SHP77 treated with DMSO at 0.1 percent for 48 hours (cell line): Measurements from ENCODE around the gene GLI3.
A peak's percentile ranks its signal among the peaks of the same experiment; 100 is the strongest.

Source experiments
- DNase-seq: peaks from one replicate; lab custom pipeline; 2025; lab: John Stamatoyannopoulos, UW

GLI3 gene

DNA sequence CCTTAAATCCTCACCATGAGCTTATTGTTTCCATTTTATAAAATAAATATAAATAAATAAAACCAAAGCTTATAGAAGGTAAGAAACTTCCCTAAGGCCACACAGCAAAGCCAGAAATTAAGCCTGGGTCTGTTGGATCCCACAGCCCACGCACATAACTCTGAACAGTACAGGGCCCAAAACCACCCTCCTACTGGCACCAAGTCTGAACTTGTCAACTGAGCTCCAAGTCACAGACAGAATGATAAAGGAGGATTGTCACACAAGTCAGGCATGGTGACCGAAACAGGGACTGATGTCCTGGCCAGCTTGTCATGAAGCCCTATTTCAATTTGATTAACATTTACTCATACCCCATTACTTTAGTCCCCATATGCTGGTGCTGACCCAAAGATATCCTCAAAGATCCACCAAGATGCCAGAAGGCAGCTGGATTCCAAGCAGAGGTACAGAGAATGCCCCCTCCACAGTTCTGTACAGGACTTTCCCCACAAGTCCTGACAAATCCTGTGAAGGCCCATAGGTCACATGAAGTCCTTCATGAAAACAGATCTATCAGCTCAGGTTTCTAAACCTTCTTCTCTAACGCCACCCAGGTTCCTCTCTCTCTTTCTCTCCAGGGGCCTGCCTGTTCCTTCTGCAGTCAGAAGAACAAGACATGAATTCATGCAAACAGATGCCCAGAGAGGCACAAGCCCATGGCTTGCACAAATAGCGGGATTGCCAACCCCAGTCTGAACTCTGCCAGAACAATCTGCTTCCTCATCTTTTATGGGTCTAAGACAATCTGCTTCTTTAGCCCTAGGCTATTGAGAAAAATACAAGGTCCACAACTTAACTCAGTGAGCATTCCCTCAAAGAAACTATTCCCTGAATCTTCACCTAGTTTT is 60.9 kb downstream of the GLI3 start:
- DNase-seq, result no peak

DNA sequence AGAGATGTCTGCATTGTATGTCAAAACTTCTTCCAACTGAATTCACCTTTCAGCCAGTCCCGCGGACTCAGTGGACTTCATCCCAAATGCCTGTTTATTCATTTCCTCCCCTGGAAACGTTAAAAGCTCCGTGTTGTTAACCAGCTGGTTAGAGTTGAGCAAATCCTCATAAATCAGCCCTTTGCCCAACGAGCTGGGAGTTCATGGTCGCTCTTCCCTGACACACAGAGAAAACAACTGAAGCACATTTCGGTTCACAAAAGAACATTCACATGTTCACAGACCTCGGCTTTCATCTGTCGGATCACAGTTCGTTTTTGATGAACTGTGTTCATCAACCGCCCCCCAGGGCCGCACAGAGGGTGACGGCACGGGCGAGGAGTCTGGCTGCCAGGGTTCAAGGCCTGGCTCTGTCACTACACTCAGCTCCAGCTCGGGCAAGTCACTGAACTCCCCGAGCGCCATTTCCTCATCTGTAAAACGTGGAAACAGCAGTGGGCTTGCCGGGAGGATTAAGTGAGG is 62.6 kb downstream of the GLI3 start:
- no peak for DNase-seq

DNA sequence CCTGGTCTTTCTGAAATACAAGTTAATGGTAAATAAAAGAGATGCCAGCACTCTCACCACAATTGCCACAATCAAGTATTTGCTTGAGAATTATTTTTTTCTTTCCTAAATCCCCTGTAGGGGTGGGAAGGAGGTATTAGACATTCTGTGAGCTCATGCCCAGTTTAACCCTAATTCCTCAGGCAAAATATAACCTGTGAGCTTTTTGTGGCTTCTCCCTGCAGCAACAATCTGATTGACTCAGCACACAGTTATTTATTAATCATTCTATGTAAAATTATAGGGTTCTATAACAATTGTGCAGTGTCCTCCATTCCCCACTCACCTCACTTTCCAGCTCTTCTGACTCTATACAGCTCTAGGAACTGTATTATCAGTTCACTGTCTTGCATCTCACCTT is 66.3 kb downstream of the GLI3 start:
- no peak for DNase-seq

DNA sequence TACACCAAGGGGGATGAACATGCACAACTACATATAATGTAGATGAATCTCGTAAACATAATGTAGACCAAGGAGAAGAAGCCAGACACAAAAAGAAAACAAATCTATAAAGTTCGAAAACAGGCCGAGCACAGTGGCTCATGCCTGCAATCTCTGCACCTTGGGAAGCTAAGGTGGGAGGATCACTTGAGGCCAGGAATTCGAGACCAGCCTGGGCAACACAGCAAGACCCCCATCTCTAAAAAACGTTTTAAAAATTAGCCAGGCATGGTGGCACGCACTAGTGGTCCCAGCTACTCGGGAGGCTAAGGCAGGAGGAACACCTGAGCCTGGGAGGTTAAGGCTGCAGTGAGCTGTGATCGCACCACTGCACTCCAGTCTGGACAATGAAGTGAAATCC is 68.5 kb downstream of the GLI3 start:
- DNase-seq, result no peak

DNA sequence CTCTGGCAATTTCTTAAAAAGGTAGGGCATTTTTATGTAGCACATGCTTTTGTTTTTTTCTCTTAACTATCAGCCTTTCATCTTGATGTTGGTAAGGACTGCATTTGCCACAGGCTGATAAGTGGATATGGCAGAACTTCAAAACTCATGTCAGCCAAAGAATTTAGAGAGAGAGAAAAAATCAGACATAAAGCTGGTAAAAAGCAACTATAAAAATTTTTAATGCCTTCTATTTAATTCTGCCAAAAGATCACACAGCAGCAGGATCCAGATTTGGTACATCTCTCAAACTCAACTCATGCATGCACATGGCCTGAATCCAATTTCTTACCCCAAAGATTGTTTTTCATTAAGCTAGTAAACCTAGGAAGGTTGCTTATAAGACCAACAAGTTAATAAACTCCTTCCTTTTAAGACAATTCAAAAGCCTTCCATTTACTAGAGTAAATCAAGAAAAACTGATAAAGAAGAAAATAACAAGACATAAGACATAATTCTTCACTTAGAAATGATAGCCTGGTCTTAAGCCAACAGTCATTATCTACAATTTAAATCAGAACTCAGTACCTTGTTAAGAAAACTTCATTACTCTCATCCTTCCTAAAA is 69.3 kb downstream of the GLI3 start:
- DNase-seq, result no peak

DNA sequence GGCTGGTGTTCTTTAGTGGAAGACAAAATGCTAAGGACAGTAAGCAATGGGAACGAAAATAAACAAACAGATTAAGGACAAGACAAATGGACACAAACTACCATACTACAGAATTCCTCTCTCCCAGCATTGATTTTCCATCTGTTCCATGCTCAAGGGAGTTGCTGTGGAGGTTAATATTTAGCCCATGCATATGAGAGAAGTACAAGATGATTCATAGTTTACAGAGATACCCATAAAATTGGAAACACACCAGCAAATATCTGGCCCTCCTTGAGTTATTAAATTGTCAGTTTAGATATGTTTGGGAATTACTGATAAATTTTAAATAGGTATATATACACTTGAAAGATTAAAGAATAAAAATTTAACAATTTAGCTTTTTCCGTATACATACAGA is 69.8 kb downstream of the GLI3 start:
- DNase-seq, result no peak

DNA sequence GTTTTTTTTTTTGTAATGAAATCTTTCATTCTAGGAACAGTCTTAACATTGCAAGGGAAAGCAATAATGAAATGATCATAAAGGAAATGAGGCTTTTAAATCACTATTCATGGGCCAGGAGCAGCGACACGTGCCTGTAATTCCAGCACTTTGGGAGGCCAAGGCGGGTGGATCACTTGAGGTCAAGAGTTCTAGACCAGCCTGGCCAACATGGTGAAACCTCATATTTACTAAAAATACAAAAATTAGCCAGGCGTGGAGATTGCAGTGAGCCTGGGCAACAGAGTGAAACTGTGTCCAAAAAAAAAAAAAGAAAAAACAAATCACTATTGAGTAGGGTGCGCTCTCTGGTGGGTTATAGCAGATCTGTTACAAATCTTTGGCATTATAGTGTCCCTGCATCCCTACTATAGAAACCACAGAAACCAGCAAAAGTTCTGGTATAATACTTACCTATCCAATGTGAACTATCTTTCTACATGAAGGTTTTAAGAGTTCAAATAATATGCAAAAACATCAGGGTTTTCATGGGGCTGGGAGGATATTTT is 72.1 kb downstream of the GLI3 start:
- no peak for DNase-seq

DNA sequence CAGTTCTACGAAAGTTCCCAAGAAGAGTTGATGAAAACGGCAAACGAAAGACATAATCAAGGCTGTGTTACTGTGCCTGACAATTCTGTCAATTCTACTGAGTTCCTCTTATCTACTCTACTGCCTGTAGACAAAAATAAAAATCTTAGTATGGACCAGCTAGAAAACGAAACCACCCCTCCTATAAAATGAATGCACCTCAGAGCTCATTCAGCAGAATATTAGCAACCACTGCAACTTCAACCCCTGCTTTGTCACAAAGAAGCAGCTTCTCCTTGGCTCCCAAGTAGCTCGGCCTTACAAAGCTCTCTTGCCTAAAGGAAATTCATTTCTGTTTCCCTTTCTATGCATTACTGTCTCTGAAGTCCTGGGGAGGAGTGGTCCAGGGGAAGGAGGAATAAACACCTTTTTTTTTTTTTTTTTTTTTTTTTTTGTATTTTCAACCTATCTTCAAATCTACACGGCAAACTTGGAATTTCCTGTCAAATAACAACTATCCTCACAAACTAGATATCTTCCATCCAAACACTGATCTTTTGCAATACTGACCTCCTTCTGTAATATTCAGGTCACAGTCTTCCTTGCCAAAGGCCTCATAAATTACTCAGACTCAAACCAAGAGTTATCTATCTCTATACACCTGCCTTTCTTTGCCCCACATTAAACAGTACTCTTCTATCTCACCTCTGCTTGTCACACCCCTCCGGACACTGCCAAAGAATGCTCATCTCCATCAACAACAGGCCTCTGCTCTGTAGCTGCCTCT is 74.3 kb downstream of the GLI3 start:
- DNase-seq, result no peak

DNA sequence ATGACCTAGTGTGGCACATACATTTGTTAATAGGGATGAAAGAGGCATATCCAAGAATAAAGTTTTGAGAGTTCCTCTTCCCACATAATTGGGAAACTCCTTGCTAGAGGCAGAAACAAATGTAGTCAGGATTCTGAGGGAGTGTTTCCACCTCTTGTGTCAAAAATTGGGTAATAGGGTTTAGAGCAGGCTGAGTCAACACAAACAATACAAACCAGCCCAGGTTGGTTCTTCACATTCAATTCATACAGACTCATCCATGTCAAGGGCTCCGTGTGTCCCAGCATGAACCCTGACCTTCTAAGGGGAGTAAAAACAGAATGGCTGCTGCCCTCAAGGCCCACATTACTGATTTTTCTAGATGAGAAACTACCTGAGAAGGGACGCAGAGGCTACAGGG is 75.3 kb downstream of the GLI3 start:
- DNase-seq, result no peak

DNA sequence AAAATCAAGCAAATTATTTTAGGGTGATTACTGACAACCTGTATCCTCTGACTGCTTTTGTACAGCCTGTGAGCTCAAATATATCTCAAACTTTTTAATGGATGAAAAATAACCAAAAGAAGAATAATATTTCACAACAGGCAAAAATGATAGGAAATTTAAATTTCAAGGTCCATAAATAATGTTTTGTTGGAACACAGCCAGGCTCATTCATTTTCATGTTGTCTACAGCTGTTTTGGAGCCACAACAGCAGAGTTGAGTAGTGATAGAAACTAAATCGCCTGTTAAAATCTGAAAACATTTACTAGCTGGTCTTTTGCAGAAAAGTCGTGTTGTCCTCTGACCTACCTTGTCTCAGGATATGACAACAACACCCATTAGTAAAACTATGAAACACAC is 75.9 kb downstream of the GLI3 start:
- DNase-seq, result no peak

DNA sequence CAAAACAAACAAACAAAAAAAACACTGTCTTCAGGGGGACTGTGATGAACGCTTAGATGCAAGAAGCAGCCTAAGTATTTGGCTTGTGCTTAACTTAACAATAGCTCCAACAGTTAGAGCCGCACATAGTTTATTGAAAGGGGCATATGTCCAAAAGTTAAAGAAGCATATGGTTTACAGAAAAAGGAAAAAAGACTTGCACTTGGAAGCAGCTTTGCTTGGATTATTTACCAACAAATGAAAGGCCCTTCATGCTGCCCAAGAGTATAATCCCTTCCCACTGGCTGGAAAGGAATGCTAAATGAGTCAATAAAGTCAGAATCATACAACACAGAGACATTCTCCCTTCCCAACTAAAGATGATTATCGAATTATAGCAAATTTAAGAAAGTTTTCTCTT is 77.9 kb downstream of the GLI3 start:
- no peak for DNase-seq

DNA sequence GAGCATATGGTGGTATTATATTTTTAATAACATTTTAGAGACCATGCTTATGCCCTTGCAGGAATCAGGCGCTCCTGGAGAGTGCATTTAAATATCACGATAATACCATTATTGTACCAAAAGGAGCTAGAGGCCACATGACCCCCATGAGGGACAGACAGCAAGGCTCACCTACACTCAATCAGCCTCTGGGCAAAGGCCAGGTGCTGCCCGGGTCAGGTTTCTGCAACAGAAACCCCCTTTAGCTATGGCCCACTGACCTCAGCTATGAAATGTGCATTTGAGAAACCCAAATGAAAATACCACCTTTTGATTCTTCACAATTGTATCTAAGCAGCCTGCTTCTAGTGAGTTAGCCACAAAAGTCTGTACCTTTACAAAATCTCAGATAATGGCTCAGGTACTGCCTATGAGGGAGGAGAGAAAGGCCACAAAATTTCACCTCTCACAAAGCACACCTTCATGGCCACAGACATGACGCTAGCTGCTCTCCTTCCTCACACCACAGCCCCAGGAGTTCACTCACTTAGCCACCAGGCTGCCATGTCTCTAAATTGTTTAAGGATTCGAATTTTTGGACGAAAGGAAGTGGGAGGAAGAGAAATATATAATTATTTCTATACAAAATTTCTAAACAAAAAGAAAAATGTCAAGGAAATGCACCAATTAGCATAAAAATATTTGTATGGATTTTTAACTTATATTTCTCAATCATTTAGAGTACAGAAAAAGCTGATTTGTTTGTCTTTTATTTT is 79.9 kb downstream of the GLI3 start:
- DNase-seq, result no peak

DNA sequence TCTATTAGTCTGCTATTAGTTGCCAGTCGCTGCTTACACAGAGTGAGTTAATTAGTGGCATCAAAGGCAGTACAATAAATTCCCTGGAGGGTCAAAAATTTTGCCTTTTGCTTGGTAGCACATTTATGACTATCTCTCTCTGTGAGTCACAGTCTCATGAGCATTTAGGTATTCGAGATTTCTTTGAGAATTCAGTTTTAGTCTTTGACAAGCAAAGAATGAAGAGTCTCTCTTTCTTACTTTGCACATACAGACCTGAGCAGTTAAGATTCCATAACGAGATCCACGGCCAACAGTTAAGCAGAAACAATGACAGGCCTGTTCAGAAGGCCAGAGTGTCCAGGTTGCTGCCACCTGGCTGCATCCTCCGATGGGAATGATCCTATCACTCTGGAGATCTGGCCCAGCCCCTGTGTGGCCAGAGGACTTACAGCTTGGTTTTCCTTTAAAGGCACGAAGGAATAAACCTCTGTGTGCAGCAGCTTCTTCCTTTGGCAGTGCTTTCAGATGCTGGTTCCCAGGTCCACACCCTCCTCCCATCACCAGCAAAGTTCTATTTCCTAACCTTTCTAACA is 80.6 kb downstream of the GLI3 start:
- no peak for DNase-seq

DNA sequence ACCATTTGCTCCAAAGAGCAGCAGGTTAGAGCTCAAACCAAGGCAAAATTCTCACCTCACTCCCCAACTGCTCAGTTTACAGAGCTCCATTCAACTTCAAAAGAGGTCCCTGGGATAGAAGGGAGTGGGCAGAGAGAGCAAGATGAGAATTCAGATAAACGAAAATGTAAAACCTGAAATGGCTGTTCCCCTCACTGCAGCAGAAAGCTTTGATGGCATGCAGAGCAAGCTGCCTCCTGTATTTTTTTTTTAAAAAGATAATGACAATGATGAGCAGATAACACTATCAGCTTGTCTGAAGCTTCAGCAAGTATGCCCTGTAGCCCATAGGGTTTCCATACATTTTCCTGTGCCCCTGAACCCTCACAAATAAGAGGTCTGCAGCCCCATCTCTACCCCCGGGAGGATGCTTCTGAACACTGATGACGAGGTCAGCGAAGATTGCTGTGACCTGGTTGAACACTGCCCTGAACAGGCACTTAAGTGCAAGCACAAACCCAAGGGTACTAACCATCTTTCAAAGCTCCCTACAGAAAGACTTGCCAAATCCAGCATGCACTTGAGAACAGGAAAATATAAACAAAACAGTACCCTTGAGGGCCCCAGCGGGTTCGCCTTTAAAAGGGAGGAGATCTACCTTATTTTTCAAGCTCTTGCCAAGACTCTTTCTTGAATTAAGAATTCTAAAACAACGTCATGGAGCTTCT is 81.3 kb downstream of the GLI3 start:
- no peak for DNase-seq

DNA sequence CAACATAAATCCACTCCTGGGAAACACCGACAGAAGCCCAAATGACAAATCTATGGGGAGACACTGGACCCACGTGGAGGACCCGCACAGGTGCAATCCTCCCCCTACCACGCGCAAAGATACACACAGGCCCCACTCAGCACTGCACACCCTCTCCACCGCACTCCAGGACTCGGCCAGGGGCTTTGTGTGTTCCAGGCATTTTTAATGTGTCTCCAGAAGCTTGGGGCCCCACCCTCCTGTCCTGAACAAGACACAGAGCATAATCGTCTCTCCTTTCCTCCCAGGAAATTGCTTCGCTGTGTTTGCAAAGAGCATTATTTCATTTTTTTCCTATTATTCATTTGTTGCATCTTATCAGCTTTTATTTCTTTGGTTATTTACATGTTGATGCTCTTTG is 82.8 kb downstream of the GLI3 start:
- DNase-seq, result no peak

DNA sequence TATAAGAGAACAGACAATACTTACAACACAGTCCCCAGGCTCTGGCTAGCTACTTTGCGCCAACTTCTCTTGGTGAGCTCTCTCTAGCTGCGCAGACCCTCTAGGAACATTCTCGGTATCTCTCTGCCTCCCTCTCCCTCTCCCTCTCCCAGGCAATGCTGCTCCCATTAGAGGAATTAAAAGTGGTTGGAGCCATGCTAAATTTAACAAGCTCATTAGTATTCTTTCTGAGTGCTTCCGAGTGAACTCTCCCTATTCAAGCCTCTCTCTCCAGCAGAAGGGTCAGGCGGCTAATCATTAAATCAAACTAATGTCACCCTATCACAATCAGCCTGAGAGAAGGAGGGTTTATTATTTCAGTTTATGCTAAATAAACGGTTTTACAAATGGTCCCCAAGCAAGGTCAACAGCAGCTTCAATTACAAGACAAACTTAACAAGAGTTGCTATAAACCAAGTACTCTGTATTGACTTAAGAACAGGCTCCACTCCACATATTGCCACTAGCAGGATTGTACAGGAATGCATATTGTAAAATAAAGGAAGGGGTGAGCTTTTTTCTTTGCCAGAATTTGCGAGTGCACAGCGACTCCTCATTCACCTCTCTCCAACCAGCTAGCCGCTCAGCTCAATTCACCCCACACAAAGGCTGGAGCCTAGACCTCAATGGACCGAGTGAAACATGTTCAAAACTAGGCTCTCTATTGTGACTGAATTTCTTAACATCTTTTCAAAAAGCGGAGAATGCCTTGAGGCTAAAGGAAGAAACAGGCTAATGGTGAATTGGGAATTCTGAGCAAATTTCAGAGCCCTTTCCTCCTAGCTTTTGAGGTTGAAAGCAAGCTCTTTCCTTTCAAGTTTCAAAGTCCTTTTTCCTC is 84.4 kb downstream of the GLI3 start:
- DNase-seq, result peak; percentile 32

DNA sequence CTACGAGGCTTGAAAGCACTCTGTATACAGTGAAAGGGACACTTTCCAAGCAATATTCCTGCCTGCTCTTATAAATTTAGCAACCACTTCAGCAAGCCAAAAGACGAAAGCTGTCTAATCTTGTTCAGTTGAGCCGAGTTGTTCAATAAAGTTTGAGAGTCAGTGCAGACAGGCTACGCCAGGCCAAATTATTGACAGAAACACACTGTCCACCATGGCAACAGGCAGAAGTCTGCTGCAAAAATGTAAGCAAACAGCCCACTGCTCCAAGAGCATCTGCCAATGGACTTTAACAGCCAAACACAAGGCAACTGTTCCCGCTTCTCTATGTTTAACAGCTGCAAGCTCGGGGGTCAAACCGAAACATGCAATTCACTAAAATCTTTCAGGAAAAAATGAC is 85.7 kb downstream of the GLI3 start:
- DNase-seq, result no peak

DNA sequence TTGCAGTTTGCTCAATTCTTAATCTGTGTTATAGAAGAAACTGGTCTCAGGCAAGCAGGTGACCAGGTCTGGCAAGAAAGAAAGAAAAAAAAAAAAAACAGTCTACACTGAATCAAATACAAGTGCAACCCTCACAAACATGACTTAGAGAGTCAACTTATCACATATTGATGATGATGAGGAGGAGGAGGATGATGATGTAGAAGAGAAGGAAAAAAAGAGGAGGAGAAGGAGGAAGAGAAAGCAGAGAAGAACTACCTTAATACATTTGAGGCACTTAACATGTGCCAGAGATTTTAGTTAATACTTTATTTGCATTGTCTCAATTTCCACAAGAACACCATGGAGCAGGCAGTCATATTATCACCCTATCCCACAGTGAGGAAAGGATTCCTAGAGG is 91.5 kb downstream of the GLI3 start:
- no peak for DNase-seq

DNA sequence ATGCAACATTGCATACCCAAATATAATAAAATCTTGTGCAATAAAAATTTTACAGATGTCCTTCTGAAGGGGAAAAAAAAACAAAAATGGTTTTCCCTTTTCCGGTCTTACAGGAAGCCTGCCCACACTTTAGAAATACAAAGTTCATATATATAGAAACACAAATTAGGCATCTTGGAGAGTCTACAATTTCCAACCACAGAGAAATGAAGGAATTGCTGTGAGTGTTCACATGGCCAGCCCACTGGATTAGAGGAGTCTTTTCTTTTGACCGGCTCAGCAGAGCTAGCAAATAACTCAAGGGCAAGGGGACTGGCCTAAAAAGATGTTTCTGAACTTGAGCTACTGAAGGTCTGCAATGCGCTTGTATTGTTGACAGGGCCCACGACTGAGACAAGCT is 92.4 kb downstream of the GLI3 start:
- no peak for DNase-seq
